Mesenchymal stem cell (in vitro differentiated cells and primary cell): ENCODE measurements around the gene PRPF19.

Experiments
- DNase-seq: peaks from one replicate; pipeline ENCODE4 v3.0.0-alpha.2; 2013
- H2AFZ ChIP-seq: one replicate; pipeline ENCODE4 v1.6.1; 2013; ENCODE audit warnings: low read depth, mild to moderate bottlenecking, control low read depth, inconsistent platforms, low read length, moderate library complexity
- H2AK5ac ChIP-seq: 2 replicates; pipeline ENCODE4 v1.6.1; 2013; ENCODE audit warnings: low read length, moderate library complexity, mild to moderate bottlenecking, inconsistent platforms; ENCODE audit not compliant: severe bottlenecking
- H2BK120ac ChIP-seq: one replicate; pipeline ENCODE4 v1.6.1; 2013; ENCODE audit warnings: low read depth, mild to moderate bottlenecking, inconsistent platforms, low read length, moderate library complexity
- H2BK12ac ChIP-seq, 2 experiments: one replicate each; pipeline ENCODE4 v1.6.1; 2013; ENCODE audit warnings: inconsistent platforms in 2 of 2, low read length in 2 of 2, mild to moderate bottlenecking in 2 of 2, moderate library complexity in 2 of 2, control low read depth in 1 of 2
- H2BK15ac ChIP-seq: one replicate; pipeline ENCODE4 v1.6.1; 2013; ENCODE audit warnings: mild to moderate bottlenecking, low read depth, inconsistent platforms; ENCODE audit not compliant: poor library complexity, severe bottlenecking
- H2BK5ac ChIP-seq: 2 replicates; pipeline ENCODE4 v1.6.1; 2013; ENCODE audit warnings: low read depth, mild to moderate bottlenecking, low read length, control low read depth, inconsistent platforms; ENCODE audit not compliant: poor library complexity, severe bottlenecking
- H3K14ac ChIP-seq, 2 experiments: one replicate each; pipeline ENCODE4 v1.6.1; 2013; ENCODE audit warnings: inconsistent platforms in 2 of 2, low read length in 2 of 2, control low read depth in 1 of 2, mild to moderate bottlenecking in 1 of 2, moderate library complexity in 1 of 2
- H3K18ac ChIP-seq, 2 experiments: one replicate each; pipeline ENCODE4 v1.6.1; 2013; ENCODE audit warnings: inconsistent platforms in 2 of 2, low read length in 2 of 2, control low read depth in 1 of 2, low read depth in 1 of 2, mild to moderate bottlenecking in 1 of 2
- H3K23ac ChIP-seq, 2 experiments: one replicate each; pipeline ENCODE4 v1.6.1; 2013; ENCODE audit warnings: inconsistent platforms in 2 of 2, low read length in 2 of 2, mild to moderate bottlenecking in 2 of 2, moderate library complexity in 2 of 2, control low read depth in 1 of 2
- H3K27ac ChIP-seq: 2 replicates; pipeline ENCODE4 v1.5.1; 2013; ENCODE audit warnings: mild to moderate bottlenecking, moderate library complexity, low read length, control low read depth, inconsistent platforms; ENCODE audit not compliant: poor library complexity, severe bottlenecking
- H3K27me3 ChIP-seq, 2 experiments: 2 replicates each; pipeline versions ENCODE4 v1.6.1 to v1.7.0; 2013; ENCODE audit warnings: low read length in 2 of 2, mild to moderate bottlenecking in 2 of 2, moderate library complexity in 2 of 2, control low read depth in 1 of 2, inconsistent platforms in 1 of 2; ENCODE audit not compliant: control insufficient read depth in 1 of 2, insufficient read depth in 1 of 2
- H3K36me3 ChIP-seq, 2 experiments: 2 replicates each; pipeline versions ENCODE4 v1.6.1 to v1.7.0; 2013; ENCODE audit warnings: low read length in 2 of 2, control low read depth in 1 of 2, inconsistent platforms in 1 of 2, low read depth in 1 of 2, mild to moderate bottlenecking in 1 of 2; ENCODE audit not compliant: insufficient read depth in 2 of 2, control insufficient read depth in 1 of 2
- H3K4ac ChIP-seq, 2 experiments: one replicate each; pipeline ENCODE4 v1.6.1; 2013; ENCODE audit warnings: inconsistent platforms in 2 of 2, low read length in 2 of 2, mild to moderate bottlenecking in 2 of 2, moderate library complexity in 2 of 2, control low read depth in 1 of 2, low read depth in 1 of 2
- H3K4me1 ChIP-seq: 2 replicates; pipeline ENCODE4 v1.6.1; 2013; ENCODE audit warnings: low read depth, low read length, control low read depth; ENCODE audit not compliant: control insufficient read depth, insufficient read depth
- H3K4me2 ChIP-seq: 2 replicates; pipeline ENCODE4 v1.6.1; 2013; ENCODE audit warnings: low read length, mild to moderate bottlenecking, inconsistent platforms; ENCODE audit not compliant: poor library complexity, severe bottlenecking
- H3K4me3 ChIP-seq, 2 experiments: 2 replicates each; pipeline versions ENCODE4 v1.5.1 to v1.7.0; 2013; ENCODE audit warnings: low read length in 2 of 2, mild to moderate bottlenecking in 2 of 2, control low read depth in 1 of 2, low read depth in 1 of 2; ENCODE audit not compliant: insufficient read depth in 1 of 2
- H3K79me1 ChIP-seq: replicated peaks from 2 replicates; pipeline ENCODE4 v1.6.1; 2013; ENCODE audit warnings: mild to moderate bottlenecking, control low read depth, low read length, inconsistent platforms; ENCODE audit not compliant: poor library complexity, severe bottlenecking
- H3K9ac ChIP-seq: 2 replicates; pipeline ENCODE4 v1.7.0; 2013; ENCODE audit warnings: mild to moderate bottlenecking, low read length, moderate library complexity
- H3K9me3 ChIP-seq: 2 replicates; pipeline ENCODE4 v1.7.0; 2013; ENCODE audit warnings: mild to moderate bottlenecking, low read length; ENCODE audit not compliant: control insufficient read depth
- H4K8ac ChIP-seq: one replicate; pipeline ENCODE4 v1.6.1; 2013; ENCODE audit warnings: inconsistent platforms, mild to moderate bottlenecking, low read length, moderate library complexity
- H4K91ac ChIP-seq: one replicate; pipeline ENCODE4 v1.6.1; 2013; ENCODE audit warnings: mild to moderate bottlenecking, low read length, inconsistent platforms
- WGBS: methylation state at CpG from one replicate; pipeline ENCODE4 v1.1.7; 2013; ENCODE audit warnings: mixed read lengths; 5-methylcytosine and 5-hydroxymethylcytosine counted together

Gene PRPF19

DNA sequence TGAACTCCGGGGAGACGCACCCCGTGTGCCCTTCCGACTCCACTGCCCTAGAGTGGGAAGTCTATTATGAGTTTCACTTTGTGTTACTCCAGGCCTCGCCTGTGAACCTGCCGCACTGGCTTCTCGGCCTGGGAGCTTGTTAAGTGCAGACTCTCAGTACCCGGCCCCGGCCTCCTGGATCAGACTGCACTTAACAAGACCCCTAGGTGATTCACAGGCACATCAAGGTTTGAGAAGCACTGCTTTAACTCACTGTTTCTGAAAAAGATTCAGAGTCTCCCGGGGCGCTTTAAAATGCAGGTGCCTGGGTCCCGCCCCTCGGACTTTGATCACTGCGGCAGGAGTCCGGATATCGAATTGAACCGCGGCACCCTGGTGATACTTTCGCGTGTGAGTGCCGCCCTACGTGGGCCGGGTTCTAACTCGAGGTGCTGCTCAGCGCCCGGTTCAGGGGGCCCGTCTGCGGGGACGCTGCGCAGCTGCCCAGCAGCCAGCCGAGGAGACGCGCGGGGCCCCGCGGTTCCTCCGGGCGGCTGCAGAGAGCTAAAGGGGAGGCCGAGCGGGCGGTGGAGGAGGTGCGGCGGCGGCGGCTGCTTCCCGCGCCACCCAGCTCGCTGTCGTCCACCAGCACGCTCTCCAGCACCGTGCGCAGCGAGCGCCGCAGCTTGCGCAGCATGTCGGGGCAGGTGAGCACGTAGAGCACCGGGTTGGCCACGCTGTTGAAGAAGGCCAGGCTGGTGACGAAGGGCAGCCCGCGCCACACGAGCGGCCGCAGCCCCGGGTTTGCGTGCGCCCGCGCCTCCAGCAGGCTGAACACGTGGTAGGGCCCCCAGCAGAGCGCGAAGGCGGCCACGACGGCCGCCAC lies 54.0 kb downstream of the PRPF19 start:
- Histone ChIP-seq H3K9me3 (no peaks in the 10 kb centered on the region), H2BK12ac (no peak overlapping the region), H2BK15ac (no peak overlapping the region), H3K36me3 (peaks cover 48 to 63% of the 10 kb centered on the region in 2 experiments), H3K4me2 (no peak overlapping the region), H4K91ac (no peak overlapping the region), H3K4me3 (no peak overlapping the region), H3K27me3 (no peaks in the 10 kb centered on the region), H3K18ac (no peak overlapping the region), H3K14ac (no peak overlapping the region), H2BK120ac (no peak overlapping the region), H3K9ac (no peak overlapping the region), H3K4ac (no peak overlapping the region), H4K8ac (no peak overlapping the region), H3K79me1 (peaks cover 15% of the 10 kb centered on the region), H3K4me1 (peaks cover 4% of the 10 kb centered on the region), H2BK5ac (no peak overlapping the region), H3K27ac (no peak overlapping the region), H2AFZ (no peak overlapping the region), H2AK5ac (no peak overlapping the region), H3K23ac (no peak overlapping the region)
- no peak for DNase-seq
- 92% methylated on average over 78 of the region's 78 CpGs for WGBS

DNA sequence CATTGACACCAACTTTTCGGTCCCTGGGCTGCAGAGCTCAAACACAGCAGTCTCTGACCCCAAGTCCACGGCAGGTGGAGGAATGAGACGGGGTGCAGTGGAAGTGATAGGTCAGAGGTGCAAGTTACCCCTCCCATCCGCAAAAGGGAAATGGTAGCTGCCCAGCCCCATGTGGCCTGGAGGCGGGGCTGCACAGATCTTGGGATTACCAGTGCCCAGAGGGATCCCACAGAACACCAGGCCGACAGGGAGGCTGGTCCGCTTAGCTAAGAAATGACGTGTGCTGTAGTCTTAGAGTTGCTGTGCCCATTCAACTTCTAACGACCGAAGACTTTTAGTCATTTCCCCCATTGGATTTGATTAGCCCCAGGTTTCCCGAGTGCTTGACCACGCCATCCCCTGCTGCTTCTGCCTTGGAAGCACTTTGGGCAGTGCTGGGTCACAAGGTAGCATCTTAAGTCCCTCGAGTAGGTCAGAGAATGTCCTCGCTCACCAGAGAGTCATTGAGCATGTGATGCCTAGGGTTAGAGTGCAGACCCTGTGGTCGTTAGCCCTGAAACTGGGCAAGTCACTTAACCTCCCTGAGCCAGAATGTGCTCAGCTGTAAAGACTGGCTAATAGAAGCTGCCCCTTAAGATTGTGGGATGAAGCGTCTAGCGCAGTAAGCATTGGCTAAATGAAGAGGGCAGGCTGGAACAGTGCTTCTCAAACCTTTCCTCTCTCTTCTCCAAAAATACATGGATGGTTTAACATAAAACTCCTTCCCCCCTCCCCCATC lies 54.9 kb downstream of the PRPF19 start:
- H3K14ac ChIP-seq = no peak overlapping the region
- no peak overlapping the region for H2BK15ac ChIP-seq
- H3K9ac ChIP-seq = no peak overlapping the region
- no peak overlapping the region for H3K27ac ChIP-seq
- DNase-seq = no peak
- H3K4me1 ChIP-seq = peaks cover 5% of the 10 kb centered on the region
- no peak overlapping the region for H2BK5ac ChIP-seq
- H3K4ac ChIP-seq = no peak overlapping the region
- H3K4me2 ChIP-seq = no peak overlapping the region
- H3K18ac ChIP-seq = no peak overlapping the region
- H2BK12ac ChIP-seq = no peak overlapping the region
- no peak overlapping the region for H3K23ac ChIP-seq
- H3K27me3 ChIP-seq = no peaks in the 10 kb centered on the region
- H2AK5ac ChIP-seq = no peak overlapping the region
- no peak overlapping the region for H3K4me3 ChIP-seq
- H4K8ac ChIP-seq = no peak overlapping the region
- 94% methylated on average over 17 of the region's 17 CpGs for WGBS
- peaks cover 17% of the 10 kb centered on the region for H3K79me1 ChIP-seq
- no peak overlapping the region for H2AFZ ChIP-seq
- H3K36me3 ChIP-seq = peaks cover 48 to 64% of the 10 kb centered on the region in 2 experiments
- H4K91ac ChIP-seq = no peak overlapping the region
- H2BK120ac ChIP-seq = no peak overlapping the region
- H3K9me3 ChIP-seq = no peaks in the 10 kb centered on the region

DNA sequence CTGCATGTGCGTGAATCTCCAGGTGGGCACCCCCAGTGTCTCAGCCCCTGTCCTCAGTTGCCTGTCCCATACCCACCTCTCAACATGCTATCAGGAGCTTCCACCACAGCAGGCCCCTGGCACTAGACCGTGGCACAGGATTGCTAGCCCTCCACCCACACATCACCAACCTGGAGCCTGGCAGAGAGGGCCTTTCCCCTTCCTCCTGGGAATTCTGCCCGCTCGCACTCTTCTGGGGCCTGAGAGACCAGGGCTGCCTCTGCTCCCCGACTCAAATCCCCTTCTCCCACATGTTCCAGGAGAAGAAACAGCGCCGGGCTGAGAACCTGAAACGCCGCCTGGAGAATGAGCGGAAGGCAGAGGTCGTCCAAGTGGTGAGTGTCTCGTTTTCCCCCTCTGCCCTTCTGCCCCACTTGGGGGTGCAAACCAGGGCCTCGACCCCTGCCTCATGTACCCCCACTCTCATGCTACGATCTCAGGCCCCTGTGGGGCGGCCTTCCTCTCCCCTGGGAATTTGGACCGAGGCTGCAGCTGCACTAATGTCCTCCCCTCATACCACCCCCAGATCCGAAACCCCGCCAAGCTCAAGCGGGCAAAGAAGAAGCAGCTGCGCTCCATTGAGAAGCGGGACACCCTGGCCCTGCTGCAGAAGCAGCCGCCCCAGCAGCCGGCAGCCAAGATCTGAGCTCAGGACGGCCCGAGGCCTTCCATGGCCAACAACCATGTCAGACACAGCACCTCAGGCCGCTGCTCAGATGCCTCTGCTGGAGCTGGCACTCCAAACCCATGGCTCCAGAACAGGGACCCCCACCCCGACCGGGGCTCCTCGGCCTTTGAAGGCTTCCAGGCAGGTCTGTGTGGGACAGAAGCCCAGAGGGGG lies 56.5 kb downstream of the PRPF19 start:
- Histone ChIP-seq H3K4me3 (no peak overlapping the region), H3K27ac (no peak overlapping the region), H2BK12ac (no peak overlapping the region), H2BK5ac (no peak overlapping the region), H3K9ac (no peak overlapping the region), H3K18ac (no peak overlapping the region), H3K36me3 (peaks cover 52 to 71% of the 10 kb centered on the region in 2 experiments), H3K9me3 (no peaks in the 10 kb centered on the region), H2BK15ac (no peak overlapping the region), H3K4ac (no peak overlapping the region), H4K91ac (no peak overlapping the region), H2AK5ac (no peak overlapping the region), H2BK120ac (no peak overlapping the region), H2AFZ (no peak overlapping the region), H3K23ac (no peak overlapping the region), H3K79me1 (peaks cover 26% of the 10 kb centered on the region), H3K14ac (no peak overlapping the region), H3K4me2 (no peak overlapping the region), H4K8ac (no peak overlapping the region), H3K27me3 (no peaks in the 10 kb centered on the region), H3K4me1 (peaks cover 15% of the 10 kb centered on the region)
- no peak for DNase-seq
- 93% methylated on average over 29 of the region's 29 CpGs for WGBS
